Stimulated activated CD4-positive, alpha-beta T cell treated with anti-CD3 and anti-CD28 coated beads, Interleukin-1b, Interleukin-23, amount 100 ng/mL, for 48 hours (primary cell): ENCODE results near the gene VCP.

Experiments
- DNase-seq: peaks from one replicate; pipeline ENCODE4 v3.0.0-alpha.2; 2020

Gene VCP

DNA sequence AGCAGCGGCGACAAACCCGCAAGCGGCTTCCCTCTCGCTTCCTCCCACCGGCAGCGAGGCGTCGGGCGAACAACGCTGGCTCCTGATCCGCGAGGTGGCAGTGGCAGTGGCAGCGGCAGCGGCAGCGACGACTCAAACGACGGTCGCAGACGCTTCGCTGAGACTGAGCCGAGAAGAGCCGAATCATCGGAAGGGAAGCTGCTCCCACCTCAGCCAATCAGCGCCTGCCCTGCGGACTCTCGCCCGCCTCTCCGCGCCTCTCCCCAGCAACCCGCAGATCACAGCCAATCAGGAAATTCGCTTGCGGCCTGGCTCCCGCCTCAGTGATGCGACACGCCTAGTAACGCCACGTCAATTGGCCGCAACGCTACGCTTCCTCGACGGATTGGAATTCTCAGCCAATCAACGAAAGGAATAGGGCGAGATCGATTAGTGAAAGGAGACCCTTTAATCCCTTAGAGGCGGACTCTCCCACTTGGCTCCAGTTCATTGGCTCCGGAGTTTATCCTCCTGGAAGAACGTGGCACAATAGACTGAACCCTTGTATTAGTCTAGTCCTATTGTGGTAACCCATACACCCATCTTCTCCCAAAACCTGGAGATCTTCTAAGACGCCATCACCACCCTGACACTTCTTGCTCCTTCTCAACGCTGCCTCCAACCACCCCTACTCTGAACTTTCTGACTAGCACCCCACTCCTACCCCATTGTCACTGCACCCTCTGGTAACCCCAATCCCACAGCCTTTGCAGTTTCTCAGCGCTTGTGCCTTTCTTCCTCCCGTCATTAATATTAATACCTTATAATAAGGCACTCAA, at the start of gene VCP:
VCP (minus strand) TSS at position 165 of the 818 bp plus-strand sequence. CDS start 272 bp downstream, outside the sequence.
- peak; percentile 98 for DNase-seq

DNA sequence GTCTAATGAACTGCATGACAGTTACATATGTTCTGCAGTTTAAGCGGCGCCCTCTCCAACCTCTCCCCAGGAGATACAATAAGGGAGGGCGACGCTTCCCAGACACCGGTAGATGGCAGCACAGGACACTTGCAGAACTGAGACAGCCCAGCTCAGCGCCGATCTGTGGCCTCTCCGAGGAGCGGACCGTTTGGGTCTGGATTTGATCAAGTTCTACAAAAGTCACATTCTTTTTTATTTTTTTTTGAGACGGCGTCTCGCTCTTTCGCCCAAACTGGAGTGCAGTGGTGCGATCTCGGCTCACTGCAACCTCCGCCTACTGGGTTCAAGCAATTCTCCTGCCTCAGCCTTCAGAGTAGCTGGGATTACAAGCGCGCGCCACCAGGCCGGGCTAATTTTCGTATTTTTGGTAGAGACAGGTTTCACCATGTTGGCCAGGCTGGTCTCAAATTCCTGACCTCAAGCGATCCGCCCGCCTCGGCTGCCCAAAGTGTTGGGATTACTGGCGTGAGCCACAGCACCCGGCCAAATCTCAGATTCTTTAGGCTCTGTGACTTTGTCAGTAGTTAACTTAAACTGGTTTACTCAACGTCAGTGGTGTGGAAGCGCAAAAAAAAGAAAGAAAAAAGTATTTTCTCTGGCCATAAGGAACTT, 44.6 kb upstream of the VCP start:
- peak; percentile 87 for DNase-seq

DNA sequence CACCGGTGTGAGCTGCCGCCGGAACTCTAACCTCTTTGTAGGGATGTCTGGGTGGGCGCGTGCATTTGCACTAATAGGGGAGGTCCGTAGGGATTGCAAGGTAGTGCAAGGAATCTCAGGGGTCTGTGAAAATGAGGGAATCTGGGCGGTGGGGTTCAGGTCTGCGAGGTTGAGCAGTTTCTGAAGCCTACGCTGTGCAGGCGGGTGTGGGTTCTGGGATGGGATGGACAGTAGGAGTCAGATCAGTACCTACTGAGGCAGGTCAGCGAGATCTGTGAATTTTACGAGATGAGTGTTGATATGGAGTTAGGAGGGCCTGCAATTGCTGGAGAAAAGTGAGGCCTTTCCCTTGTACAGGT, 44.1 kb upstream of the VCP start:
- DNase-seq, result no peak

DNA sequence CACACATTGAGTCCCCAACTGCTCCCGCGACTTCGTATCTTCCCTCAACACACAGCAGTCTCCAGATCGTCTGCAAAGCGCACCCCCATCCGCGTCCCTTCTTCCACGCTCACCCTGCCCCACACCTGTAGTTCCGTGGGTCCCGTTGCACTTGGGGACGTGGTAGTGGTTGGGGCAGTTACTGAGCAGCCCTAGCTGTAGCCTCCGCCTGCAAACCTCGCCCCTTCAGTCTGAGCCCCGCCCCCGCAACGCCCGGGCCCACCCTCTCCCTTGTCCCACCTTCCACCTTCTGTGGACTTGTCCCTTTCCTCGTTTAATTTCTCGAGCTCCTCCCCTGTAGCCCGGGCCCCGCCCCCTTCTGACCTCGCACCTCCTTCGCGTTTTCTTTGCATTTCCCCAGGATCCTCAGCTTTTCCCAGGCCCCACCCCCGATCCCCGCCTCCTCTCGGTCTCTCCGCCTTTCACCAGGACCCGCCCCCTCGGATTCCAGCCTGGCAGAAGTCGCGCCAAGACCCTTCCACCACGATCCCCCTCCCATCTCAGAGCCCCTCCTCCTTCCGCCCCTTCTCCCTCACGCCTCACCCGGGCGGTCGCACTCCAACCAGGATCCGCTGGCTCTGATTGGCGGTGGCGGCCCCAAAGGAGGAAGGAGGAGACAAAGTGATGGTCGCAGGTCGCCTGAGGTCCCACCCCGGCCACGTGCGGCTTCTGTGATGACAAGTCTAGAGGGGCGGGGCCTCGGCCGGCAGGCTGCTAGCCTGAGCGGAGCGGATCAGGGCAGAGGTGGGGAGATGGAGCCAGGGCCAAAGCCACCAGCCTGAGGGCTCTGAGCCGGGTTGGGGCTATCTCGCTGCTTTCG, 43.5 kb upstream of the VCP start, which contains the start of gene ATOSB:
ATOSB (minus strand) TSS at position 183 of the 859 bp plus-strand sequence. CDS start 7,588 bp downstream, outside the sequence.
- peak; percentile 95 for DNase-seq

DNA sequence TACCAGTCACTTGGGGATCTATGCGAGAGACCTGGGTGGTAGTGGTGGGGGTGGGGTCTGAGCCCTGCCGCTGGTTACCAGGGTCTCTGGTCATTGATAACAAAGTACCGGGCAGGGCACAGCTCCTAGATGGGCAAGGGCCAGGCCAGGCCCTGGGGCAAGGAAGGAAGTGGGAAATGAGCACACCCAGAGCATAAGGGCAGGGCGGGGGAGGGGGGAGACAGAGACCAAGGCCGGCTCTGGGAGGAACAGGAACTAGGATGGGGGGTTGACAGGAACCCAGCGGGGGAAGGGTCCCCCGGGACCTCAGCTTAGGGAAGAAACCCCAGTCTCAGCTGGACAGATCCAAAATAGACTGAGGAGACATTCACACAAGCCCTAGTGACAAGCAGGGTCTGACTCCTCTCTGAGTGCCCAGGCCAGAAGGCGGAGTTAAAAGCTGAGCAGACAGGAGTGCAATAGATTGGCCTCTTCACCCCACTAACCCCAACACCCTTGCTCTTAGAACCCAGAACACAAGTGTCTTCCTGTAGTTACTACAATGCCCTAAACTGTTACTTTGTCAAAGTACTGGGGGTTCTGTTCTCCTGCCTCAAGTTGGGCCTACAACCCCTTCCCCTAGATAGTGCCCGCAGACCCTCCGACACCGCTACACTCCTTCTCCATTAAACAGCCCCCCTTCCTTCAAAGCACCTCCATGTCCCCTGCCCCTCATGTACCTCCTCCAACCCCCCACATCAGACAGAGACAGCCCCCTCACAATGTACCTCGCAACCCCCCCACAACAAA, 42.6 kb upstream of the VCP start:
- peak; percentile 49 for DNase-seq

DNA sequence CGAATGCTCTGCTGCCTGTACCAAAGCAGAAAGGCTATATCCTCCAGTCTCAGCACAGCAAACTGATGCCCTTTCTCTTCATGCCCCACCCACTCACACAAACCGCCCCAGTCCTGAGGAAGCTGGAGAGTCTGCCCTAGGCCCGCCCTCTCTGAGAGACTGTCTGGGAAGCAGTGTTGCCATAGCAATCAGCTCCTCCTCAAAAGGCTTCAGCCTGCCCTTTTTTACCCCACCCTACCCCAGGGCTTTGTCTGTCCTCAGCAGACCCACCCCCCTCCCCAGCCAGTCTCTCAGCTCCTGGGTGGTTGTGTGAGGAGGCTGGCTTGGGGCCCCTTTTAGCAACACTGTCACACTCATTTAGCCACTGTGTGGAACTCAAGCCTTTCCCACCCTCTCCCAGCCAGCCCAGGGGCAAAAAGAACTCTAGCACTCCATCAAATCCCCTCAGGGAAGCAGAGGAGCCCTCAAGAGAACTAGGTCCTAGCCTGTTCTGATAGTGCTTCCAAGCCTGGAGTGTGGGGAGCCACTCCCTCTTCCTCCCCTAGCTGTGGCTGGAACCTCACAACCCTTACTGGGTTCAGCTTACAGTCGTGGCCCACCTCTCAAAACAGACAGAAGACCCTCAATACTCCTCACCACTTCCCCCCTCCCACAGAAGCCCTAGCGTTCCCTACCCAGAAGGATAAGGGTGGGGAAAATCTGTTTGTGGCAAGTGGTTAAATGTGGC, 41.9 kb upstream of the VCP start:
- peak; percentile 74 for DNase-seq

DNA sequence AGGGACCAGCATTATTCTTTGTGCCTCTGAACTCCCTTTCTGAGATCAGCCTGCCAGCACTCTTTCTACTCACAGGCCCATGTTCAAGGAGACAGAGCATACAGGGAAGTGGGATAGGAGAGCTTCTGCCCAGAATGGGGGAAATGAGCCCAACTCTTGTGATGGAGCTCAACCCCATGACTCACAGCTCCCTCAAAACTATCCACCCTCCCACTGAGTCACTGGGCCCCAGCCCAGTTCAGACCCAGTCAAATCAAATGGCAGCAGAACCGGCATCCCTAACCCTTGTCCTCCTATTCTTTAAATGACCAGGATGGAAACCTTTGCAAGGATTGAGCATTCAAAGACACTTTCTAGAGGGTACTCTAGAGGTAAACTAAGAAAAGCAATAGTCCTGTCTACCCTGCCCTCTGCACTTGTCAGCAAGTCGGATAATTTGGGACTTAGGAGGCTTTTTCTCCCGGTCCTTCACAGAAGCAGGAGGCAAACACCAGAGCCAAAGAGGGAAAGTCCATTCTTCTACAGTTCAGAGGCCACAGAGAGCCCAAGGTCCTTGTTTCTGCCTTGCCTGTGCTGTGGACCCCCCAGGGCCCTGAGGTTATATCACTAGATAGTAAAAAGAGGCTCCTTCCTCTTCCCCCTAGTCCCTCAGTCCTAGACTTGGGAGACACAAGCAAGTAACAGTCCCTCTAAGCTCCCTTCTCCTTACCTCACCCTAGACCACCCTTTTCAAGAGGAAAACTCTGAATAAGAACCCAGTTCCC, 40.0 kb upstream of the VCP start:
- DNase-seq, result no peak

DNA sequence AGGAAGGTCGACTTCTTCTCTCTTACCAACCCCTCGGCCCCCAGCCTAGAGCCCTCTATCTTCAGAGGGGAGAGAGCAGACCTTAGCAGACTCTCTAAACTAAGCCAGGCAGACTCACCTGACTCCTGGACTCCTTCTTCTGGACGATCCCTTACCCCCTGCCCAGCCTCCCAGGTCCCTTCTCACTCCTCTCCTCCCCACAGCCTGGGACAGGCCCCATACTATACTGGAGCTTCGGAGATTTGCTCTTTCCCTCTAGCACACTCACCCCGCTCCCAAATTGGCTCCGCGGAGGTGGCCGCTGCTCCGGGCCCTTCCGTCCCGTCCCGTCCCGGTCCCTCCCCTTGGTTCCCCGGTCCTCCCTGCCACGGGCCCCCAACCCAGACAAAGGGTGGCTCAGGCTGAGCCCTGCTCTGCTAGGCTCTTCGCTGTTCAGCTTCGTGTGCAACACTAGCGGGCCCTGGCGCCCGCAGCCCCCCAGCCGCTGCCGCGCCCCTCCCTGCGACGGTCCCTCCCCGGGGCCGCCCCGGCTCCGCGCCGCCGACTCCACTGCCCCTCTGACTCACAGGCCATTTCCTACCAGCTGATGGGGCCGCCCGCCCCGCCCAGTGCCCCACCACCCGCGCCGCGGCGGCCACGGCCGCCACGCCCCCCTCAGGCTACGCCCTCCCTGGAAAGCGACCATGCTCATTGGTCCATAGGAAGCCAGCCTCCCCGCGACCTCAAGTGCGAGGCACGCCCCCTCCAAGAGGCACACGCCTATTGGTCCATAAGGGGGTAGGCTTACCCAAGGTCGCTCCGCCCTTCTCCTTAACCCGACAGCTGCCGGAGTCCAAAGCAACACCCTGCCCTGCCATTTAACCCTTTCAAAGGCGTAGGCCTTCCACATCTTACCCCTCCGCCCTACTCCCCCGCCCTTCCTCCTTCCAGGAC, 38.8 kb upstream of the VCP start:
- peak; percentile 97 for DNase-seq

DNA sequence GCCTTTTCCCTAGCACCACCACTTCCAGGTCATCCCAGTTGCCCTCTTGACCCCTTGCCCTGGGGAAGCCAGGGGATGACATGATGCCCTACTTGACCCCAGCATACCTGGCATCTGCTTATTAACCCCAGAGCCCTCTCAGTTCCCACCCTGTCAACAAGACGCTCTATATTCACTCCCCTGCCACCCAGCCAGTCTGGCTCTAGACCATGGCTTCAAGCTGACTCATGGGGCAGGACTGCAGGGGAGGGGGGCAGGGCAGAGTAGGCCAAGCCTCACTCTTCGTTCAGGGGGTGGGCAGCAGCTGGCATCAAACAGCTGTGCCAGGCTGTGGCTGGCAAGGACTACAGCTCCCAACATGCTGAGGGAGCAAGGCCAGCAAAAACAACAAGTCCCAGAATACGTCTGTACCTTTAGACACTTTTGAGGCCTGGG, 37.9 kb upstream of the VCP start:
- no peak for DNase-seq

DNA sequence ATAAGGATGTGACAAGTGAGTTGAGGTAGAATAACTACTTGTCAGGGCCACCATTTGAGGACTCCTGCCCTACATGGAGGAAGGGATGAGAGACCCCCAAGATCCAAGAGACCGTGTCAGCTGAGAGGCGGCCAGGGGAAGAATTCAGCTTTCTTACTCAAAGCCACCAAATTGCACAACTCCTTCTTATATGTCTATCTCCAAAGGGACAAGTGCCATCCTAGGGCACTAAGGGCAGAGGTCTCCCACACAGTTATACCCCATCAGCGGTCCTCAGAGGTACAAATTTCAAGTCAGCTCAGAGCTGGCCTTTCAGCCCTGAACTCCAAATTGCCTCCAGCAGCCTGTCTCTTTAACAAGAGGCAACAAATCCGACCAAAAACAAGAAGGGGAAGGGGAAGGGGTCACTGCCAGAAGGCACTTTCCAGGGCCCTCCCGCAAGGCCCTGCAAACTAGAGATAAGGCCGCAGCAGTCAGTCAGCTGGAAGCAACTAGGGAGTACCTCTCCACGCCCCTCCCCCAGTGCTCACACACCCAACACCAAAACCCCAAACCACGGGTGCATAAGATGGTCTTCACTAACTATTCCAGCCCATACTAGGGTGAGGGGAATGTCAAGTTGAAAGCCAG, 36.6 kb upstream of the VCP start:
- no peak for DNase-seq

DNA sequence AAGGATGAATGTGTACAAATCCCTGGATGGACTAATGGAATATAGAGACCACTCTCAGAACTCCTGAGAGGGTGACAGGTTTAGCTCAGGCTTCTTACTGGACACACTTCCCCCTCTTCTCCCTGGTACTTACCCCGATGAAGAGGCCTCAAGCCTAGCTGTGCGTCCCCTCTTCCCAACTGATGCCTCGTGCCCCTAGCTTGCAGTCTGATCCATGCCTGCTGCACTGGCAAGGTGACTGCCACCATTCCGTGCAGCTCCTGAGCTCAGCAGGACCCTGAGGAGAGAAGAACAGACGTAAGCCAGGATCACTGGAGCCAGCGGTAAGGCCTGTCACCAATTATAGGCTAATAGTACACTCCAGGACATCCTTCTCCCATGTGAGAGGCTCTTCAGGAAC, 36.0 kb upstream of the VCP start:
- DNase-seq, result no peak

DNA sequence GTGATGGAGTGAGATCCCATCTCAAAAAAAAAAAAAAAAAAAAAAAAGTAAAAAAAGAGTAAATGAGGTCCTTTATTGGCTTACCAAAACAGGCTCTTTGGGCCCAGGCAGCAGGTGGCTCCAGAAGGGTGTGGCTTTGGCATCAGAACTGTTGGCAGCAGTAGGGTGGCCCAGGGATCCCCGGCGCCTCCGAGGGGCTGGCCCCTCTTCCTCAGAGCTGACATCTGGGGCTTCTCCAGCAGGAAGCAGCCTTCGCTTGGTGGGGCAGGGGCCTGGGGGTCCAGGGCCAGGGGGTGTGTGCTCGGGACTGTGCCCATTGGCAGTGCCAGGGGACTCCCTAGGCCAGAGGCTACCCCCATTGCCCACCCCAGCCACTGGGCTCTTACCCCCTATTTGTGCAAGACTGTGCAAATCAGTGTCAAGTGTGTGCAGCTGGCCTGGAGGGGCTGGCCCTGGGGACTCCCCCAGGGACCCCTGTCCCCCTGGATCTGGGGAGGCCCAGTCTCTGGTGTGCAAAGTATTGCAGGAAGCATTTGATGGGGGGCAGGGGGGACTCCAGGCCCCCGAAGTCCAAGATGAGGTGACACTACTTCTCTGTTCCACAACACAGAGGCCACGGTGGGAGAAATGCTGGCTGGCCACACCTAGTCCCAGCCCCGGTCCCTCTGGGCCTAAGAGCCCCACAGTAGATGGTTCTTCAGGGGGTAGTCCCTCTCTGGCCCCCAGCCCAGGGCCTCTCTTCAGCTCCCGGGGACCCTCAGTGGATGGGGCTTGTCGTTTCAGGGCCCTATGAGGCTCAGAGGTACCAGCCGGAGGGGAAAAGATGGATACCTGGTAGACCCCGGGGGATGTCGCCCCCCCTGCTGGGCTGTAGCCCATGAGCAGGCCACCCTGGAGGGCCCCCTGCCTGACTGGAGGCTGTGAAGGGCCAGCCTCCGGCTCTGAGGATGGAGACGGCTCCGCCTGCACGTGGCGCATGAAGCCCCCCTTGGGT, 35.2 kb upstream of the VCP start:
- DNase-seq, result no peak

DNA sequence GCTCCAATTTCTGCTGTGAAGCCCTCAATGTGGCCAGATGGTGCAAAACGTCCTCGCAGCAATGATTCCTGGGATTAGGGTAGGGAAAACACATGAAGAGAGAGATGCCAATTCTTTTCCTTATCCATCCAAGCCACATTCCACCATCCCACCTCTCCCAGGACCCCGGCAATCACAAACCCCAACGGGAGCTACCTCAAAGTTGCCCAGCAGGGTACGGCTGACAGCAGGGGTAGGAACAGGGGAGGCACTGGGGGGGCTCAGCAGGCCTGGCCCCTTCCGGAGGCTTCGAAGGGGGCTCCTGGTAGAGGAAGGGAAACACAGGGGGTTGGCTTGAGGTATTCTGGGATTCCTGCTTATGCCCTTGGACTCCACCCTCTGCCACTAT, 33.9 kb upstream of the VCP start:
- no peak for DNase-seq

DNA sequence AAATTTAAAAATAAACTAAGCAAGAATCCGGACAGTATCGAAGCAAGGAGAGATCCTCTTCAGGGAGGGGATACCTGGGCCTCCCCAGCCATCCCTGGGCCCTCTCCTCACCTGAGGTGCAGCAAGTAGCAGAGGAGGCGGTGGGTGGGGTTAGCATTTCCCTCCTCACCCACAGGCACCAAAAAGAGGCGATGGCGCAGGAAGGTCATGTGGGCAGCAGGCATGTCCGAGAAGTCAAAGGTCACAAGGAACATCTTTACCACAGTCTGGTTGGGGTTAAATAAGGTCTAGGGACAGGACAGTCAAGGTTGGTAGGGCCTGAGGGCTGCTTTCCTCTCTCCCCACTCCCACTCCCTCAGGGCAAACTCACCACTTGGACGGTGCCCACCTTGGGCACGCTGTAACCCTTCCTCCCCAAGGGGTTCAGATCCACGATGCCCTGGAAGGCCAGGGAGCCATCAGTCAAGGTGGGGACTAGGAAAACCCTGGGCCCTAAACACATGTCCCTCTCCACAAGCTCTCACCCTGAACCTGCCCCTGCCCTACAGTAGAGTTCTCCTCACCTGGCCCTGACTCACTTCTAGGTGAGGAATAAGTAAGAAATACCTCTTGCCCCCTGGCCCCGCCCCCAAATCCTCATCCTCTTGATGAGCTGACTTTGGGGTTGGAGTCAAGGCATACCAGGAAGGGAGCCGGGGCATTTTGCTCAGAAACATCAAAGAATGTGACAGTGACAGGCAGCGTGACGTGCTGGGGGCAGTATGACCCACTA, 33.3 kb upstream of the VCP start:
- DNase-seq, result no peak

DNA sequence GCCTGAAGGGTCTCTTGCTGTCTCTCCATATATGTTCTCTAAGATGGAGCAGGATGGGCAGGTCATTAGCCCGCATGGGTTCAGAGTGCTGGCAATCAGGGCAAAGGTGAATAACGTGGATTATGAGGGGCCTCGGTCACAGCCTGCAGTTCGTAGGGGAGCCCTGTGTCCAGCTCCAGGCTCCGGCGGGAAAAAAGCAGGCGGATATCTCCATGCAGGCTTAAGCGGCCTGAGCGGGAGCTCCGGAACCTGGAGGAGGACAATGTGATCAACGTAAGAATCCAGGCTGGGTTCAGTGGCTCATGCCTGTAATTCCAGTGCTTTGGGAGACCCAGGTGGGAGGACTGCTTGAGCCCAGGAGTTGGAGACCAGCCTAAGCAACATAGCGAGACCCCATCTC, 32.7 kb upstream of the VCP start:
- no peak for DNase-seq

DNA sequence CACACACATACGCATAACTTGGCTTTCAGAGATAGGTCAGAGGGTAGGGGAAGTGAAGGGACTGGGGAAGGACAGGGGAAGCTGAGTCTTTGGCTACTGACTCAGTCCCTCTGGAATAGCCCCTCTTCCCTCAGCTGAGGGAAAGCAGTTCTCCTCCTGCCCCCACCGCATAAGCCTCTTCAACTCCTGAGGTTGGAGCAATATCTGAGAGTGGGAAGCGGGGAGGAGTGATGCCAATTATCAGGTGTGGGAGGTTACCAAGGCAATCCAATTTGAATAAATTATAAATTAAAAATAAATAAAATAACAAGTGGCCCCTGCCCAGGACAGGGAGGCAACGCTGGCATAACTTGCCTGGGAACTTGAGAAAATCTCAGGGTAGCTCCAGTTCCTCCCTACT, 32.2 kb upstream of the VCP start:
- DNase-seq, result no peak

DNA sequence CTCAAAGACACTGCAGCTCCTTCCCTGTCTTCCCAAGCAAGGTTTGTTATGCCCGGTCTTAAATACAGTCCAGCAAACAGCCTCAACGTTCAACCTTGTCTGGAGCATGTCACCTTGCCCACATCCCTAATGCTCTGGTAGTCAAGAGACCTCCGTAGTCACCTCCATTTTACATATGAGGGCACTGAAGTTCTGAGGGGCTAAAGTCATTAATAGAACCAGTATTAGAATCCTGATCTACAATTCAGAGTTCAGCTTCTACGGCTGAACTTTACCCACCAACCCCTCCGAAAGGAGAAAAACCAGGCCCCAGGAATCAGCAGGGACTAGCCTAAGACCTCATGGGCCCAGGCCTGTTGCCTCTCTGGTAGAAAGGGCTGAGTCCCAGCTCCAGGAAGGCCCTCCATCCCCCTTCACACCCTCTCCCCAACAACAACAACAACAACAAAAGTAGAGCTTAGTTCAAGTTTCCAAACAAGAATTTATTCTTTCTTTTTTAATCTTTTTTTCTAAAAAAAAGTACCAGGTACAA, 31.3 kb upstream of the VCP start:
- no peak for DNase-seq
